ENCODE measurements around the gene MAPK7.

The MAPK7 gene

GRCh38 chr17:19331543-19332245 lies 46.6 kb upstream of the MAPK7 start:
- no peak overlapping the region for H3K4me3 ChIP-seq (ENCODE audit: low read depth, low read length)
- no peak for DNase-seq (ENCODE audit: low read depth)
- no peak for TF ChIP-seq CTCF (IDR thresholded peaks at IDR 0.05; ENCODE audit: low read depth, low read length)
- no peak for TF ChIP-seq POLR2A (IDR thresholded peaks at IDR 0.05; ENCODE audit: extremely low read depth, insufficient read length)
- TF ChIP-seq, protein P1, sequence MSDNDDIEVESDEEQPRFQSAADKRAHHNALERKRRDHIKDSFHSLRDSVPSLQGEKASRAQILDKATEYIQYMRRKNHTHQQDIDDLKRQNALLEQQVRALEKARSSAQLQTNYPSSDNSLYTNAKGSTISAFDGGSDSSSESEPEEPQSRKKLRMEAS (IDR thresholded peaks at IDR 0.05; ENCODE audit: low read depth, low read length): no peak
- no peak for TF ChIP-seq MYC (IDR thresholded peaks at IDR 0.05; ENCODE audit: low read depth, low read length)

DNA sequence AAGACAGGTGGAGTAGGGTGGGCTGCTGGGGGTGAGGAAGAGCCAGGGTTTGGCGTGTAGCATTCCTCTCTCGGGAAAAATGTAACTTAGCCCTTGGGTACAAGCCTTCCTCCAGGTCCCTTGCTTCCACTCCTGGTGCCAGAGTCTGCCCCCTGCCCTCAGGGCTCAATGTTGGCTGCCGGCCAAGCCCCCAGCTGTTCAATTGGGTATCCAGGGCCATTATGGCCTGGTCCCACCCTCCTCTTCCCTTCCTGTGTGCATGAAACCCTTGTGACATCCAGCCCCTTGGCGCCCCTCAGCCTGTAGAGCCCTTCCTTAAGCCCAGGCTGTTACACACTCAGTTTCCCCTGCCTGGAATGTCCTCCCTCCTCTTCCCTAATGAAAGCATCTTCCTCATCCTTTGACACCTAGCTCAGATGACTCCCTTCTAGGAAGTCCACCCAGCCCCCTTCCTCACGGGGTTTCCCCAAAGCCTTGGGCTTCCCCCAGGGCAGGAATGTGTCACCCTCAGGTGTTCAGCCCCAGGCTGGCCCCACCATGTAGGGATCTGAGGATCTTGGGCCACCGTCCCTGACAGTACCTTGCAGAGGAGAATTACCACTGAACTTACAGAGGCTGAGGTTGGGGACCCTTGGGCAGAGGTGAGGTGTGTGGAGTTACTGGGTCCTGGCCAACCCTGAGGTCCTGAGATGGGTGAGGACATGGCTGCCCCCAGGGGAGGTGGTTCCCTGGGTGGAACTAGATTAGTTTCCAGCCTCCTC lies 45.7 kb upstream of the MAPK7 start:
- TF ChIP-seq MYC (IDR thresholded peaks at IDR 0.05; ENCODE audit: low read depth, low read length): no peak
- TF ChIP-seq POLR2A (IDR thresholded peaks at IDR 0.05; ENCODE audit: extremely low read depth, insufficient read length): no peak
- TF ChIP-seq, protein P1 (IDR thresholded peaks at IDR 0.05; ENCODE audit: low read depth, low read length): no peak
- TF ChIP-seq CTCF (IDR thresholded peaks at IDR 0.05; ENCODE audit: low read depth, low read length): no peak
- no peak for DNase-seq (ENCODE audit: low read depth)
- no peak overlapping the region for H3K4me3 ChIP-seq (ENCODE audit: low read depth, low read length)

DNA sequence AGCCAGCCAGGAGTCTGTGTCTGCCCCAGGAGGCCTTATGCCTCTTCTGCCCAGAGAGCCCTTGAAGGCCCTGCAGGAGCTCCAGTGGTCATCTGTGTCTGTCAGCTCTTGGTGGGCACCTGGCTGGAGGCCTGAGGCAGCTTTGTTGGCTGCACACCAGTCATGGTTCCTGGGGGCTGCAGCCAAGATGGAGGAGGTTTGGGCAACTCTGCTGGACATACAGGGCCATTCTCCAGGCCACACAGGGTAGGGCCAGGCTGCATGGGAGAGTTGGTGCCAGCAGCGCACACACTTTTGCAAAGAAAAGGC lies 45.2 kb upstream of the MAPK7 start:
- no peak for DNase-seq (ENCODE audit: low read depth)
- TF ChIP-seq CTCF (IDR thresholded peaks at IDR 0.05; ENCODE audit: low read depth, low read length): no peak
- TF ChIP-seq MYC (IDR thresholded peaks at IDR 0.05; ENCODE audit: low read depth, low read length): no peak
- TF ChIP-seq, protein P1 (IDR thresholded peaks at IDR 0.05; ENCODE audit: low read depth, low read length): no peak
- no peak for TF ChIP-seq POLR2A (IDR thresholded peaks at IDR 0.05; ENCODE audit: extremely low read depth, insufficient read length)
- H3K4me3 ChIP-seq (ENCODE audit: low read depth, low read length): no peak overlapping the region

- no peak overlapping the region for H3K4me3 ChIP-seq (ENCODE audit: low read depth, low read length)
These were observed 44.5 kb upstream of the MAPK7 start for GRCh38 chr17:19333736-19334290.

GRCh38 chr17:19334331-19334730 lies 44.0 kb upstream of the MAPK7 start:
- H3K4me3 ChIP-seq (ENCODE audit: low read depth, low read length): no peak overlapping the region
- TF ChIP-seq MYC (IDR thresholded peaks at IDR 0.05; ENCODE audit: low read depth, low read length): no peak
- TF ChIP-seq, protein P1 (IDR thresholded peaks at IDR 0.05; ENCODE audit: low read depth, low read length): no peak
- TF ChIP-seq CTCF (IDR thresholded peaks at IDR 0.05; ENCODE audit: low read depth, low read length): no peak
- TF ChIP-seq POLR2A (IDR thresholded peaks at IDR 0.05; ENCODE audit: extremely low read depth, insufficient read length): no peak
- no peak for DNase-seq (ENCODE audit: low read depth)

More at GRCh38 chr17:19333736-19334290, 44.5 kb upstream of the MAPK7 start:
- no peak for DNase-seq (ENCODE audit: low read depth)
- TF ChIP-seq MYC (IDR thresholded peaks at IDR 0.05; ENCODE audit: low read depth, low read length): no peak
- TF ChIP-seq CTCF (IDR thresholded peaks at IDR 0.05; ENCODE audit: low read depth, low read length): no peak
- TF ChIP-seq POLR2A (IDR thresholded peaks at IDR 0.05; ENCODE audit: extremely low read depth, insufficient read length): no peak

Data from NB4 (cell line).